Erythroblast (primary cell): ENCODE results near the gene MB21D2.

ENCODE experiments used
- GATA1 ChIP-seq: IDR thresholded peaks from 2 replicates; pipeline ENCODE4 v1.6.1; 2011; ENCODE audit warnings: low read depth, mild to moderate bottlenecking, control low read depth, low read length, moderate library complexity
- POLR2A ChIP-seq: IDR thresholded peaks from 2 replicates; pipeline ENCODE4 v1.6.1; 2011; ENCODE audit warnings: mild to moderate bottlenecking, low read length

DNA sequence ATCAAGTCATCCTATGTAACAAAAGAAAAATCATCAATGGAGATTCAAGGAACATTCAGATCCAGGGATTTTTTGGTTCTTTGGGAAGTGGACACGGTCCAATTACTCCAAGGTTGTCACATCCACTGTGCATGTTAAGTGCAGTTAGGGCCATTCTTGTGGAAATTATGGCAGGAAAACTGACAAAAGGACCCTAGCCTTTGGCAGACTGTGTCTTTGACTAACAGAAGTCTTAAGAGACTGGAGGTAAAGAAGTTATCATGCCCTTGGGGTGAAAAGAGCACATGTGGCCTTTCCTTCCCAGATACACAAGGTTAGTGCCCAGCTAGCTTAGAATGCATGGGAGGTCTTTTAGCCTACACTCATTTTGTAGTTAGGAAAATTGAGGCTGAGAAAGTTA is 74.9 kb downstream of the MB21D2 start:
- TF ChIP-seq POLR2A (no peak), GATA1 (no peak)
